WTC11 (cell line): ENCODE data around the gene IQSEC1. TPM values are rescaled to one million over a fixed set of nuclear protein-coding genes. Genes with fewer than 3 reads are reported as not detected.

Experiments used
- ATAC-seq: fragments of 200-7000 bp; cut with Tn5 transposase; 2 replicates; pipeline ENCODE4 v1.10.0; 2021; ENCODE audit warnings: mild to moderate bottlenecking, moderate library complexity
- CTCF ChIA-PET: fragments of 300-600 bp; sonication (Branson Sonifier 250); formaldehyde crosslinking; loops from one replicate; lab custom pipeline; 2021; ENCODE audit warnings: antibody characterized with exemption; lab: Charles Lee
- POLR2A ChIA-PET: fragments of 350-600 bp; sonication (Branson Sonifier 250); formaldehyde crosslinking; loops from one replicate; lab custom pipeline; 2021; ENCODE audit warnings: antibody characterized with exemption; lab: Charles Lee
- DNase-seq: peaks from one replicate; pipeline ENCODE4 v3.0.0; 2021; ENCODE audit warnings: low spot score
- H3K27ac Mint-ChIP-seq: 2 replicates; pipeline ENCODE4 v1.8.0; 2021; ENCODE audit warnings: mixed read lengths
- H3K27me3 Mint-ChIP-seq: 2 replicates; pipeline ENCODE4 v1.8.0; 2021; ENCODE audit warnings: low read depth, mild to moderate bottlenecking, moderate library complexity, mixed read lengths
- H3K36me3 Mint-ChIP-seq: 2 replicates; pipeline ENCODE4 v1.8.0; 2021; ENCODE audit warnings: mixed read lengths
- H3K4me1 Mint-ChIP-seq: 2 replicates; pipeline ENCODE4 v1.8.0; 2022; ENCODE audit warnings: mixed read lengths
- H3K4me3 Mint-ChIP-seq: 2 replicates; pipeline ENCODE4 v1.8.0; 2021; ENCODE audit warnings: mild to moderate bottlenecking, moderate library complexity, mixed read lengths
- H3K9me3 Mint-ChIP-seq: 2 replicates; pipeline ENCODE4 v1.8.0; 2021; ENCODE audit warnings: mixed read lengths
- CBFB ChIP-seq: sonication (generic); formaldehyde crosslinking; IDR thresholded peaks from 2 replicates; pipeline ENCODE4 v1.8.1; 2022; ENCODE audit warnings: mild to moderate bottlenecking, low read depth, missing genetic modification reagents
- FOXP1 ChIP-seq: sonication (generic); formaldehyde crosslinking; IDR thresholded peaks from 2 replicates; pipeline ENCODE4 v1.8.0; 2022; ENCODE audit warnings: missing genetic modification reagents, mild to moderate bottlenecking, moderate library complexity, borderline replicate concordance
- JUN ChIP-seq: sonication (generic); formaldehyde crosslinking; IDR thresholded peaks from 2 replicates; pipeline ENCODE4 v1.8.0; 2023; ENCODE audit warnings: mild to moderate bottlenecking, missing genetic modification reagents
- NFE2L1 ChIP-seq: sonication (generic); formaldehyde crosslinking; IDR thresholded peaks from 2 replicates; pipeline ENCODE4 v1.8.1; 2023; ENCODE audit warnings: missing genetic modification reagents
- NR3C1 ChIP-seq: sonication (generic); formaldehyde crosslinking; conservative IDR thresholded peaks from 2 replicates; pipeline ENCODE4 v1.8.1; 2023; ENCODE audit warnings: low read depth, mild to moderate bottlenecking, missing genetic modification reagents
- OVOL2 ChIP-seq: fragments of 250-450 bp; sonication (Bioruptor Pico); IDR thresholded peaks from 2 replicates; pipeline ENCODE4 v1.9.0; 2021; ENCODE audit warnings: mild to moderate bottlenecking, borderline replicate concordance
- TEAD4 ChIP-seq: sonication (generic); formaldehyde crosslinking; IDR thresholded peaks from 2 replicates; pipeline ENCODE4 v1.8.0; 2022; ENCODE audit warnings: mild to moderate bottlenecking, missing genetic modification reagents
- ZNF121 ChIP-seq: sonication (generic); formaldehyde crosslinking; IDR thresholded peaks from 2 replicates; pipeline ENCODE4 v1.8.0; 2023; ENCODE audit warnings: missing genetic modification reagents
- ZNF138 ChIP-seq: sonication (generic); formaldehyde crosslinking; conservative IDR thresholded peaks from 2 replicates; pipeline ENCODE4 v1.8.1; 2022; ENCODE audit warnings: mild to moderate bottlenecking, moderate library complexity, missing genetic modification reagents
- ZNF423 ChIP-seq: fragments of 250-450 bp; sonication (Bioruptor Pico); IDR thresholded peaks from 2 replicates; pipeline ENCODE4 v2.1.2; 2022; ENCODE audit warnings: mild to moderate bottlenecking, moderate library complexity
- total RNA-seq: library from RNA; stranded (reverse); gene quantifications from 3 replicates; pipeline ENCODE4 v1.2.3, GENCODE V29; 2021
- TF ChIP-seq, protein P1 (sequence below): fragments of 250-450 bp; sonication (Bioruptor Pico); IDR thresholded peaks from 2 replicates; pipeline ENCODE4 v1.9.0; 2021; ENCODE audit warnings: mild to moderate bottlenecking, borderline replicate concordance
- TF ChIP-seq, protein P2 (sequence below): fragments of 250-450 bp; sonication (Bioruptor Pico); IDR thresholded peaks from 2 replicates; pipeline ENCODE4 v1.9.0; 2021; ENCODE audit warnings: moderate library complexity, mild to moderate bottlenecking, inconsistent platforms, borderline replicate concordance
- TF ChIP-seq, protein P3 (sequence below): sonication (generic); formaldehyde crosslinking; IDR thresholded peaks from 2 replicates; pipeline ENCODE4 v1.8.0; 2023; ENCODE audit warnings: missing genetic modification reagents
- TF ChIP-seq, protein P4 (sequence below): sonication (generic); formaldehyde crosslinking; IDR thresholded peaks from 2 replicates; pipeline ENCODE4 v1.8.1; 2022; ENCODE audit warnings: mild to moderate bottlenecking, moderate library complexity, missing genetic modification reagents
- TF ChIP-seq, protein P5 (sequence below): sonication (generic); formaldehyde crosslinking; IDR thresholded peaks from 2 replicates; pipeline ENCODE4 v1.8.0; 2022; ENCODE audit warnings: mild to moderate bottlenecking, missing genetic modification reagents
- TF ChIP-seq, protein P6 (sequence below): sonication (generic); formaldehyde crosslinking; IDR thresholded peaks from 2 replicates; pipeline ENCODE4 v1.8.0; 2022; ENCODE audit warnings: mild to moderate bottlenecking, missing genetic modification reagents
- TF ChIP-seq, protein P7 (sequence below): fragments of 250-450 bp; sonication (Bioruptor Pico); IDR thresholded peaks from 2 replicates; pipeline ENCODE4 v2.1.2; 2022; ENCODE audit warnings: mild to moderate bottlenecking, moderate library complexity
- TF ChIP-seq, protein P8 (sequence below): sonication (generic); formaldehyde crosslinking; IDR thresholded peaks from 2 replicates; pipeline ENCODE4 v1.8.1; 2023; ENCODE audit warnings: mild to moderate bottlenecking, missing genetic modification reagents, moderate library complexity

IQSEC1 gene
- total RNA-seq, 1 experiment from 2014 or later: 35.0 TPM

DNA sequence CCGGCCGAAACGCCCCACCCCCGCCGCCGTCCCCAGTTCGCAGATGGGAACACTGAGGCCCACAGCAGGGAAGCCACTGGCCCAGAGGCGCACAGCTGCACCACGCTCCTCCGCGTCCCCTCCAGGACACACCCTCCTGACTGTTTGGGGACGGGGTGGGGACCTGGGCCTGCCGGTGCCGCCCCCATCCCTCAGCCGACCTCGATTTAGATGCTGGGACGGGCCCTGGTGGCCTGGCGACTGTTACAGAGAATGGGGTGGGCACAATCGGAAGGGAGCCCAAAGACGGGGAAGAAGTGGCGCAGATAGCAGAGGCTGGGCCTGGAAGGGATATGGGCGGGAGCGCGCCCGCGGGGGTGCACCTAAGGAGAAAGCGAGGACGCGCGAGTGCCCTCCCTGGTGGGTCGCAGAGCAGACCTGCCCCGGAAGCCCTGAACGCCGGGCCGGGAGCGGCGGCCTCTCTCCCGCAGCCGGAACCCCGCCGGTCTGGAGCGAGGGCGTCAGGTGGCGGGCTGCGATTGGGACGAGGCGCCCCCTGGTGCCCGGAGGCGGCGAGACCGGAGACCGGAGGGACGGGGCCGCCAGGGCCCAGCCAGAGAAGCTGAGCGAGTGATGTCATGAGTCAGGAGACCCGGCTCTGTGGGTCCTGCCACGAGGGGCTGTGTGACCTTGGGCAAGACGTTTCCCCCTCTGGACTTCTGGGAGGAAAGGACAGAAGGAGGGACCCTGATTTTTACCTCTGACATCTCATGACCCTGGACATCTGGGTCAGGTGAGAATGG lies 78.4 kb downstream of the IQSEC1 start (continued):
- TF ChIP-seq, protein P1, sequence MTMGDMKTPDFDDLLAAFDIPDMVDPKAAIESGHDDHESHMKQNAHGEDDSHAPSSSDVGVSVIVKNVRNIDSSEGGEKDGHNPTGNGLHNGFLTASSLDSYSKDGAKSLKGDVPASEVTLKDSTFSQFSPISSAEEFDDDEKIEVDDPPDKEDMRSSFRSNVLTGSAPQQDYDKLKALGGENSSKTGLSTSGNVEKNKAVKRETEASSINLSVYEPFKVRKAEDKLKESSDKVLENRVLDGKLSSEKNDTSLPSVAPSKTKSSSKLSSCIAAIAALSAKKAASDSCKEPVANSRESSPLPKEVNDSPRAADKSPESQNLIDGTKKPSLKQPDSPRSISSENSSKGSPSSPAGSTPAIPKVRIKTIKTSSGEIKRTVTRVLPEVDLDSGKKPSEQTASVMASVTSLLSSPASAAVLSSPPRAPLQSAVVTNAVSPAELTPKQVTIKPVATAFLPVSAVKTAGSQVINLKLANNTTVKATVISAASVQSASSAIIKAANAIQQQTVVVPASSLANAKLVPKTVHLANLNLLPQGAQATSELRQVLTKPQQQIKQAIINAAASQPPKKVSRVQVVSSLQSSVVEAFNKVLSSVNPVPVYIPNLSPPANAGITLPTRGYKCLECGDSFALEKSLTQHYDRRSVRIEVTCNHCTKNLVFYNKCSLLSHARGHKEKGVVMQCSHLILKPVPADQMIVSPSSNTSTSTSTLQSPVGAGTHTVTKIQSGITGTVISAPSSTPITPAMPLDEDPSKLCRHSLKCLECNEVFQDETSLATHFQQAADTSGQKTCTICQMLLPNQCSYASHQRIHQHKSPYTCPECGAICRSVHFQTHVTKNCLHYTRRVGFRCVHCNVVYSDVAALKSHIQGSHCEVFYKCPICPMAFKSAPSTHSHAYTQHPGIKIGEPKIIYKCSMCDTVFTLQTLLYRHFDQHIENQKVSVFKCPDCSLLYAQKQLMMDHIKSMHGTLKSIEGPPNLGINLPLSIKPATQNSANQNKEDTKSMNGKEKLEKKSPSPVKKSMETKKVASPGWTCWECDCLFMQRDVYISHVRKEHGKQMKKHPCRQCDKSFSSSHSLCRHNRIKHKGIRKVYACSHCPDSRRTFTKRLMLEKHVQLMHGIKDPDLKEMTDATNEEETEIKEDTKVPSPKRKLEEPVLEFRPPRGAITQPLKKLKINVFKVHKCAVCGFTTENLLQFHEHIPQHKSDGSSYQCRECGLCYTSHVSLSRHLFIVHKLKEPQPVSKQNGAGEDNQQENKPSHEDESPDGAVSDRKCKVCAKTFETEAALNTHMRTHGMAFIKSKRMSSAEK (CRISPR knock-in tag): no peak
- TF ChIP-seq, protein P2, sequence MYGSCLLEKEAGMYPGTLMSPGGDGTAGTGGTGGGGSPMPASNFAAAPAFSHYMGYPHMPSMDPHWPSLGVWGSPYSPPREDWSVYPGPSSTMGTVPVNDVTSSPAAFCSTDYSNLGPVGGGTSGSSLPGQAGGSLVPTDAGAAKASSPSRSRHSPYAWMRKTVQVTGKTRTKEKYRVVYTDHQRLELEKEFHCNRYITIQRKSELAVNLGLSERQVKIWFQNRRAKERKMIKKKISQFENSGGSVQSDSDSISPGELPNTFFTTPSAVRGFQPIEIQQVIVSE (CRISPR knock-in tag): no peak
- TF ChIP-seq, protein P3, sequence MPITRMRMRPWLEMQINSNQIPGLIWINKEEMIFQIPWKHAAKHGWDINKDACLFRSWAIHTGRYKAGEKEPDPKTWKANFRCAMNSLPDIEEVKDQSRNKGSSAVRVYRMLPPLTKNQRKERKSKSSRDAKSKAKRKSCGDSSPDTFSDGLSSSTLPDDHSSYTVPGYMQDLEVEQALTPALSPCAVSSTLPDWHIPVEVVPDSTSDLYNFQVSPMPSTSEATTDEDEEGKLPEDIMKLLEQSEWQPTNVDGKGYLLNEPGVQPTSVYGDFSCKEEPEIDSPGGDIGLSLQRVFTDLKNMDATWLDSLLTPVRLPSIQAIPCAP (CRISPR knock-in tag): no peak
- TF ChIP-seq, protein P4, sequence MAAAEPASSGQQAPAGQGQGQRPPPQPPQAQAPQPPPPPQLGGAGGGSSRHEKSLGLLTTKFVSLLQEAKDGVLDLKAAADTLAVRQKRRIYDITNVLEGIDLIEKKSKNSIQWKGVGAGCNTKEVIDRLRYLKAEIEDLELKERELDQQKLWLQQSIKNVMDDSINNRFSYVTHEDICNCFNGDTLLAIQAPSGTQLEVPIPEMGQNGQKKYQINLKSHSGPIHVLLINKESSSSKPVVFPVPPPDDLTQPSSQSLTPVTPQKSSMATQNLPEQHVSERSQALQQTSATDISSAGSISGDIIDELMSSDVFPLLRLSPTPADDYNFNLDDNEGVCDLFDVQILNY: peak; percentile 75
- TF ChIP-seq, protein P5, sequence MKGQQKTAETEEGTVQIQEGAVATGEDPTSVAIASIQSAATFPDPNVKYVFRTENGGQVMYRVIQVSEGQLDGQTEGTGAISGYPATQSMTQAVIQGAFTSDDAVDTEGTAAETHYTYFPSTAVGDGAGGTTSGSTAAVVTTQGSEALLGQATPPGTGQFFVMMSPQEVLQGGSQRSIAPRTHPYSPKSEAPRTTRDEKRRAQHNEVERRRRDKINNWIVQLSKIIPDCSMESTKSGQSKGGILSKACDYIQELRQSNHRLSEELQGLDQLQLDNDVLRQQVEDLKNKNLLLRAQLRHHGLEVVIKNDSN: 0 out of 2 replicates have a peak, but pooled peaks have one; percentile 37
- TF ChIP-seq, all 79 proteins: peak for 13

DNA sequence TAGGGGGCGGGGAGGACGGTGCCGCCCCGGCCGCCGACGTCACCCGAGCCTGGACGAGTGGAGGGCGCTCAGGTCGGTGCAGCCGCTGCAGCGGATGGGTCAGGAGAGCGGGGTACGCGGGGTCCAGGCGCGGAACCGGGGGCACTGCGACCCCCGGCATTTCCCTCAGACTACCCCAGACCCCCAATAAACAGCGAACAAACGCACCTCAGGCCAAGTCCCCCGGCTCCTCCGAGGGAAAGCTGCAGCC lies 78.9 kb downstream of the IQSEC1 start:
- Mint-ChIP-seq H3K9me3 (no peaks in the 10 kb centered on the region), H3K27me3 (peaks cover 6% of the 10 kb centered on the region), H3K36me3 (no peaks in the 10 kb centered on the region), H3K4me3 (peak overlapping the region; percentile 79), H3K4me1 (peaks cover 14% of the 10 kb centered on the region), H3K27ac (no peak overlapping the region)
- DNase-seq (peak; percentile 46), ATAC-seq (peak; percentile 29)
- ChIA-PET POLR2A (no interaction called here), CTCF (interaction anchor here (1.0 to 4.5 kb wide), 6 partner anchors 9 to 64 kb away, joined by 4 to 76 read pairs (median 9); no protein-coding TSS in a partner anchor)
- TF ChIP-seq, protein P6, sequence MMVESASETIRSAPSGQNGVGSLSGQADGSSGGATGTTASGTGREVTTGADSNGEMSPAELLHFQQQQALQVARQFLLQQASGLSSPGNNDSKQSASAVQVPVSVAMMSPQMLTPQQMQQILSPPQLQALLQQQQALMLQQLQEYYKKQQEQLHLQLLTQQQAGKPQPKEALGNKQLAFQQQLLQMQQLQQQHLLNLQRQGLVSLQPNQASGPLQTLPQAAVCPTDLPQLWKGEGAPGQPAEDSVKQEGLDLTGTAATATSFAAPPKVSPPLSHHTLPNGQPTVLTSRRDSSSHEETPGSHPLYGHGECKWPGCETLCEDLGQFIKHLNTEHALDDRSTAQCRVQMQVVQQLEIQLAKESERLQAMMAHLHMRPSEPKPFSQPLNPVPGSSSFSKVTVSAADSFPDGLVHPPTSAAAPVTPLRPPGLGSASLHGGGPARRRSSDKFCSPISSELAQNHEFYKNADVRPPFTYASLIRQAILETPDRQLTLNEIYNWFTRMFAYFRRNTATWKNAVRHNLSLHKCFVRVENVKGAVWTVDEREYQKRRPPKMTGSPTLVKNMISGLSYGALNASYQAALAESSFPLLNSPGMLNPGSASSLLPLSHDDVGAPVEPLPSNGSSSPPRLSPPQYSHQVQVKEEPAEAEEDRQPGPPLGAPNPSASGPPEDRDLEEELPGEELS (CRISPR knock-in tag): no peak
- TF ChIP-seq FOXP1: no peak
- TF ChIP-seq, protein P7, sequence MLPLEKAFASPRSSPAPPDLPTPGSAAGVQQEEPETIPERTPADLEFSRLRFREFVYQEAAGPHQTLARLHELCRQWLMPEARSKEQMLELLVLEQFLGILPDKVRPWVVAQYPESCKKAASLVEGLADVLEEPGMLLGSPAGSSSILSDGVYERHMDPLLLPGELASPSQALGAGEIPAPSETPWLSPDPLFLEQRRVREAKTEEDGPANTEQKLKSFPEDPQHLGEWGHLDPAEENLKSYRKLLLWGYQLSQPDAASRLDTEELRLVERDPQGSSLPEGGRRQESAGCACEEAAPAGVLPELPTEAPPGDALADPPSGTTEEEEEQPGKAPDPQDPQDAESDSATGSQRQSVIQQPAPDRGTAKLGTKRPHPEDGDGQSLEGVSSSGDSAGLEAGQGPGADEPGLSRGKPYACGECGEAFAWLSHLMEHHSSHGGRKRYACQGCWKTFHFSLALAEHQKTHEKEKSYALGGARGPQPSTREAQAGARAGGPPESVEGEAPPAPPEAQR (CRISPR knock-in tag): no peak
- TF ChIP-seq OVOL2 (CRISPR knock-in tag): no peak
- TF ChIP-seq NR3C1 (CRISPR knock-in tag): no peak
- TF ChIP-seq ZNF423: no peak
- TF ChIP-seq CBFB (CRISPR knock-in tag): no peak
- TF ChIP-seq, protein P5: no peak
- TF ChIP-seq, protein P4: no peak
- TF ChIP-seq, protein P8, sequence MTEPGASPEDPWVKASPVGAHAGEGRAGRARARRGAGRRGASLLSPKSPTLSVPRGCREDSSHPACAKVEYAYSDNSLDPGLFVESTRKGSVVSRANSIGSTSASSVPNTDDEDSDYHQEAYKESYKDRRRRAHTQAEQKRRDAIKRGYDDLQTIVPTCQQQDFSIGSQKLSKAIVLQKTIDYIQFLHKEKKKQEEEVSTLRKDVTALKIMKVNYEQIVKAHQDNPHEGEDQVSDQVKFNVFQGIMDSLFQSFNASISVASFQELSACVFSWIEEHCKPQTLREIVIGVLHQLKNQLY: no peak
- no peak for TF ChIP-seq ZNF138 (CRISPR knock-in tag)
- no peak for TF ChIP-seq ZNF121 (CRISPR knock-in tag)
- TF ChIP-seq NFE2L1 (CRISPR knock-in tag): no peak
- no peak for TF ChIP-seq JUN
- no peak for TF ChIP-seq TEAD4
